HG03196 (cell line): Measurements from ENCODE around the gene MYO1A.
"Not testable (repeated sequence)": the region's sequence is repeated elsewhere in the genome, so short reads cannot be mapped to it uniquely, and the experiment has no call there.

ENCODE experiments used
- ATAC-seq: cut with Tn5 transposase; IDR thresholded peaks from one replicate; pipeline ENCODE4 v1.9.1; 2021; ENCODE audit not compliant: unreplicated experiment

Gene MYO1A

GRCh38 chr12:56996793-56997545 is 53.0 kb downstream of the MYO1A start:
- no peak for ATAC-seq

GRCh38 chr12:56995930-56996496 is 53.9 kb downstream of the MYO1A start:
- ATAC-seq: no peak

- no peak for ATAC-seq
Observed at GRCh38 chr12:56995201-56995929, 54.6 kb downstream of the MYO1A start.

- no peak for ATAC-seq
Observed at GRCh38 chr12:56994231-56994746, 55.6 kb downstream of the MYO1A start.

GRCh38 chr12:56993346-56993745 is 56.6 kb downstream of the MYO1A start:
- ATAC-seq: no peak

- no peak for ATAC-seq
Observed at GRCh38 chr12:56991319-56992246, 58.3 kb downstream of the MYO1A start.

- no peak for ATAC-seq
Observed at GRCh38 chr12:56990648-56991318, 59.1 kb downstream of the MYO1A start.

GRCh38 chr12:56989861-56990610 is 59.9 kb downstream of the MYO1A start:
- ATAC-seq: no peak

GRCh38 chr12:56988207-56988739 is 61.7 kb downstream of the MYO1A start:
- no peak for ATAC-seq

- no peak for ATAC-seq
Observed at GRCh38 chr12:56987551-56988053, 62.3 kb downstream of the MYO1A start.

- no peak for ATAC-seq
Observed at GRCh38 chr12:56987011-56987410, 62.9 kb downstream of the MYO1A start.

GRCh38 chr12:56985714-56986113 is 64.2 kb downstream of the MYO1A start:
- ATAC-seq: not testable (repeated sequence)

- ATAC-seq: no peak
Observed at GRCh38 chr12:56983386-56983785, 66.5 kb downstream of the MYO1A start.

- not testable (repeated sequence) for ATAC-seq
Observed at GRCh38 chr12:56982578-56983236, 67.2 kb downstream of the MYO1A start.

- no peak for ATAC-seq
Observed at GRCh38 chr12:56980941-56981530, 68.9 kb downstream of the MYO1A start.

- ATAC-seq: no peak
Observed at GRCh38 chr12:56980268-56980667, 69.7 kb downstream of the MYO1A start.

- ATAC-seq: no peak
Observed at GRCh38 chr12:56979628-56980027, 70.3 kb downstream of the MYO1A start.
